K562 (cell line): ENCODE data around the gene PSPH. TPM values are rescaled to one million over a fixed set of nuclear protein-coding genes. Genes with fewer than 3 reads are reported as not detected.
"Not testable (repeated sequence)": the region's sequence is repeated elsewhere in the genome, so short reads cannot be mapped to it uniquely, and the experiment has no call there.

Source experiments
- ATAC-seq: fragments of 200-7000 bp; cut with Tn5 transposase; 3 replicates; pipeline ENCODE4 v1.9.1; 2020; ENCODE audit warnings: moderate library complexity
- BruUV-seq: library from RNA; stranded (reverse); fragments of 400-500 nt; replicated peaks from 2 replicates; lab custom pipeline; 2021; lab: Mats Ljungman, UMichigan
- CTCF ChIA-PET: fragments of 300-600 bp; formaldehyde crosslinking; extraction: SDS; loops from one replicate; lab custom pipeline; 2021; ENCODE audit warnings: low intra/inter-chr PET ratio; lab: Yijun Ruan, JAX
- POLR2A ChIA-PET: fragments of 300-600, 350-650 bp; sonication (Branson Sonifier 250); formaldehyde crosslinking; extraction: SDS; loops from one replicate; lab custom pipeline; 2021; ENCODE audit warnings: antibody characterized with exemption, inconsistent platforms; lab: Yijun Ruan, JAX
- DNase-seq, 4 experiments: peaks; one replicate each; pipeline versions ENCODE4 v3.0.0 to v3.0.0-alpha.2; 2011 to 2018; ENCODE audit warnings: low spot score in 3 of 4, mixed read lengths in 3 of 4; ENCODE audit errors: extremely low read depth in 1 of 4
- FAIRE-seq: peaks from 2 replicates; lab custom pipeline; 2011; peaks lifted over from hg19 to GRCh38; lab: Jason Lieb, UNC
- H2AFZ ChIP-seq: 2 replicates; pipeline ENCODE4 v1.6.0; 2011; ENCODE audit warnings: low read depth, low read length, control low read depth, inconsistent platforms
- H3K27ac ChIP-seq: fragments of 200-600 bp; 3 replicates; pipeline ENCODE4 v1.8.0; 2011; ENCODE audit warnings: low read depth, mild to moderate bottlenecking, control low read depth, inconsistent platforms, low read length, moderate library complexity, mixed read lengths; ENCODE audit errors: extremely low read depth
- H3K27me3 ChIP-seq, 2 experiments: fragments of 300-600 bp in 1 of 2; 2 replicates in 1 of 2; 3 replicates in 1 of 2; pipeline versions ENCODE4 v1.6.0 to v1.8.0; 2011; ENCODE audit warnings: inconsistent platforms in 2 of 2, low read length in 2 of 2, mild to moderate bottlenecking in 1 of 2, mixed read lengths in 1 of 2, moderate library complexity in 1 of 2; ENCODE audit not compliant: control insufficient read depth in 2 of 2, insufficient read depth in 2 of 2
- H3K36me3 ChIP-seq: fragments of 300-600 bp; 3 replicates; pipeline ENCODE4 v1.8.0; 2011; ENCODE audit warnings: mild to moderate bottlenecking, low read length, inconsistent platforms; ENCODE audit not compliant: control insufficient read depth, insufficient read depth
- H3K4me1 ChIP-seq, 2 experiments: fragments of 200-600 bp in 1 of 2; replicated peaks in 1 of 2; 2 replicates in 1 of 2; 3 replicates in 1 of 2; pipeline versions ENCODE4 v1.5.1 to v1.8.0; 2011; ENCODE audit warnings: inconsistent platforms in 2 of 2, low read length in 2 of 2, mild to moderate bottlenecking in 1 of 2, mixed read lengths in 1 of 2, moderate library complexity in 1 of 2; ENCODE audit not compliant: control insufficient read depth in 2 of 2, insufficient read depth in 2 of 2
- H3K4me2 ChIP-seq: 2 replicates; pipeline ENCODE4 v1.6.1; 2011; ENCODE audit warnings: low read length, control low read depth, inconsistent platforms, mixed read lengths; ENCODE audit not compliant: insufficient read depth
- H3K4me3 ChIP-seq: fragments of 200-600 bp; sonication (generic), shearing (Covaris generic); 2 replicates; pipeline ENCODE4 v1.5.1; 2016; ENCODE audit warnings: control low read depth, inconsistent platforms
- H3K79me2 ChIP-seq: fragments of 200-600 bp; 3 replicates; pipeline ENCODE4 v1.8.0; 2011; ENCODE audit warnings: low read length, inconsistent platforms; ENCODE audit not compliant: control insufficient read depth, insufficient read depth
- H3K9ac ChIP-seq, 2 experiments: 2 replicates each; pipeline versions ENCODE4 v1.6.0 to v1.6.1; 2011; ENCODE audit warnings: low read depth in 2 of 2, low read length in 2 of 2, control low read depth in 1 of 2, inconsistent platforms in 1 of 2, mild to moderate bottlenecking in 1 of 2, mixed read lengths in 1 of 2; ENCODE audit not compliant: insufficient read depth in 1 of 2
- H3K9me1 ChIP-seq: one replicate; pipeline ENCODE4 v1.6.0; 2011; ENCODE audit warnings: inconsistent platforms, mild to moderate bottlenecking, low read length, moderate library complexity; ENCODE audit not compliant: control insufficient read depth, insufficient read depth
- H3K9me3 ChIP-seq: replicated peaks from 2 replicates; pipeline ENCODE4 v1.5.1; 2011; ENCODE audit warnings: low read depth, low read length, inconsistent platforms; ENCODE audit not compliant: control insufficient read depth, insufficient read depth
- H4K20me1 ChIP-seq: replicated peaks from 2 replicates; pipeline ENCODE4 v1.6.1; 2011; ENCODE audit warnings: low read length, inconsistent platforms, mixed read lengths; ENCODE audit not compliant: control insufficient read depth, insufficient read depth
- ASH1L ChIP-seq: fragments of 450-650 bp; IDR thresholded peaks from 2 replicates; pipeline ENCODE4 v1.6.1; 2018; ENCODE audit warnings: borderline replicate concordance, mild to moderate bottlenecking, low read depth; ENCODE audit not compliant: partially characterized antibody
- CBX2 ChIP-seq: fragments of 200-600 bp; sonication (generic); IDR thresholded peaks from one replicate; pipeline ENCODE4 v1.6.1; 2012; ENCODE audit warnings: mild to moderate bottlenecking, low read length, inconsistent platforms; ENCODE audit not compliant: insufficient read depth, poor library complexity, severe bottlenecking
- DIDO1 ChIP-seq: fragments of 450-650 bp; IDR thresholded peaks from 2 replicates; pipeline ENCODE4 v1.6.1; 2016; ENCODE audit warnings: low read depth, missing biosample characterization, missing genetic modification characterization
- EZH2 ChIP-seq: IDR thresholded peaks from 2 replicates; pipeline ENCODE4 v1.6.1; 2012; ENCODE audit warnings: low read depth, mild to moderate bottlenecking, inconsistent platforms, low read length, borderline replicate concordance
- ZNF436 ChIP-seq: fragments of 250-450, 450-650 bp; sonication (Bioruptor Pico); formaldehyde crosslinking; IDR thresholded peaks from 2 replicates; pipeline ENCODE4 v1.7.0; 2020; ENCODE audit warnings: mild to moderate bottlenecking
- ZNF586 ChIP-seq: fragments of 450-650 bp; formaldehyde crosslinking; conservative IDR thresholded peaks from 2 replicates; pipeline ENCODE4 v1.4.0; 2020; ENCODE audit warnings: mild to moderate bottlenecking, moderate library complexity
- WGBS: fragments of 100-300 bp; shearing (Covaris generic); methylation state at CpG from one replicate; pipeline ENCODE4 v1.1.6; 2016; ENCODE audit warnings: low coverage, mixed read lengths; ENCODE audit not compliant: insufficient coverage; ENCODE audit errors: missing lambda C conversion rate; 5-methylcytosine and 5-hydroxymethylcytosine counted together
- in situ Hi-C: fragments of 300-500 bp; cut with MboI; formaldehyde crosslinking; loops from 4 replicates; pipeline ENCODE4 v1.15.0; 2018; ENCODE audit warnings: inconsistent platforms, mixed read lengths
- intact Hi-C: fragments of 100-400 bp; cut with micrococcal nuclease; formaldehyde crosslinking; loops from 2 replicates; pipeline ENCODE4 v1.14.2; 2022
- polyA plus RNA-seq, 8 experiments: library from polyadenylated mRNA; depleted of rRNA in 4 of 8; stranded (reverse) in 5 of 8; unstranded in 3 of 8; fragments of >200 nt; fragmentation: Nextera tagmentation in 2 of 8; fragmentation: Illumina TruSeq in 1 of 8; extraction: Ambion mirVana in 2 of 8; extraction: Trizol in 1 of 8; gene quantifications; 2 replicates each; pipeline versions ENCODE4 v1.2.1 to v1.2.3, GENCODE V29; 2011 to 2014; ENCODE audit warnings: inconsistent platforms in 1 of 8, missing spikeins in 1 of 8
- total RNA-seq, 7 experiments: library from RNA; depleted of rRNA in 6 of 7; stranded (reverse); fragments of >200 nt in 6 of 7; fragmentation: Illumina TruSeq in 2 of 7; extraction: Trizol in 2 of 7; gene quantifications; 2 replicates each; pipeline versions ENCODE4 v1.2.1 to v1.2.3, GENCODE V29; 2011 to 2021; ENCODE audit warnings: low replicate concordance in 1 of 7
- TF ChIP-seq, protein P1 (sequence below): sonication (generic); formaldehyde crosslinking; IDR thresholded peaks from 2 replicates; pipeline ENCODE4 v1.8.1; 2023; ENCODE audit warnings: mild to moderate bottlenecking, missing genetic modification reagents
- TF ChIP-seq, protein P2 (sequence below): fragments of 450-650 bp; formaldehyde crosslinking; conservative IDR thresholded peaks from 2 replicates; pipeline ENCODE4 v1.4.0; 2022; ENCODE audit warnings: mild to moderate bottlenecking, missing genetic modification characterization

Gene PSPH
- total and polyA plus RNA-seq, 9 of the 15 experiments (the other 6 are each of a cell fraction or from before 2014, with no cell fraction given) = 6.3 to 46.8 (median 20.2) TPM

DNA sequence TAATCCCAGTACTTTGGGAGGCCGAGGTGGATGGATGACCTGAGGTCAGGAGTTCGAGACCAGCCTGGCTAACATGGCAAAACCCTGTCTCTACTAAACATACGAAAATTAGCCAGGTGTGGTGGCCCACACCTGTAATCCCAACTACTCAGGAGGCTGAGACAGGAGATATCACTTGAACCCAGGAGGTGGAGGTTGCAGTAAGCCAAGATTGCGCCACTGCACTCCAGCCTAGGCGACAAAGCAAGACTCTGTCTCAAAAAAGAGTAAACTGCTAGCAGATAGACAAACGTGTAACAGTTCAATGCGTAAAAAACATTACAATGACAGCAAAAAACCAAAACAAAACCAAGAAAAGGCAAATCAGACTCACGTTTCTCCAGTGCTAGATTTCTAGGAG lies 19.7 kb downstream of the PSPH start:
- BruUV-seq, in situ Hi-C loops, H3K9me3 ChIP-seq, H2AFZ ChIP-seq, H3K27me3 ChIP-seq, FAIRE-seq, CTCF ChIA-PET, DNase-seq, H4K20me1 ChIP-seq, H3K4me3 ChIP-seq, H3K9ac ChIP-seq, H3K9me1 ChIP-seq, ATAC-seq, H3K79me2 ChIP-seq, H3K27ac ChIP-seq, H3K4me2 ChIP-seq, POLR2A ChIA-PET: not testable (repeated sequence)
- 73% methylated on average over 8 of the region's 8 CpGs for WGBS
- Histone ChIP-seq H3K36me3 (peaks cover 12% of the 10 kb centered on the region; the same call in 1 of the 3 replicates), H3K4me1 (peaks cover 3 to 11% of the 10 kb centered on the region in 2 experiments; a peak in 3 of 5 replicates)
- intact Hi-C loops = loop anchor here (5.0 kb wide), 1 partner anchor 36 kb away; no protein-coding TSS in a partner anchor

DNA sequence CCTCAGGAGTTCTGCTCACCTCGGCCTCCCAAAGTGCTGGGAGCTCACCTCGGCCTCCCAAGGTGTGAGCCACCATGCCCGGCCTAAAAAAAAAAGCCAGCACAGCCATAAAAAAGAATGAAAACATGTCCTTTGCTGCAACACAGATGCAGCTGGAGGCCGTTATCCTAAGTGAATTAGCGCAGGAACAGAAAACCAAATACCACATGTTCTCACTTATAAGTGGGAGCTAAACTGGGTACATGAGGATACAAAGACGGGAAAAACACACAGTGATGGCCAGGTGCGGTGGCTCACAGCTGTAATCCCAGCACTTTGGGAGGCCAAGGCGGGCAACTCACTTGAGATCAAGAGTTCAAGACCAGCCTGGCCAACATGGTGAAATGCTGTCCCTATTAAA lies 20.9 kb downstream of the PSPH start:
- WGBS = 95% methylated on average over 8 of the region's 8 CpGs
- CTCF ChIA-PET = no interaction called here
- TF ChIP-seq, protein P1, sequence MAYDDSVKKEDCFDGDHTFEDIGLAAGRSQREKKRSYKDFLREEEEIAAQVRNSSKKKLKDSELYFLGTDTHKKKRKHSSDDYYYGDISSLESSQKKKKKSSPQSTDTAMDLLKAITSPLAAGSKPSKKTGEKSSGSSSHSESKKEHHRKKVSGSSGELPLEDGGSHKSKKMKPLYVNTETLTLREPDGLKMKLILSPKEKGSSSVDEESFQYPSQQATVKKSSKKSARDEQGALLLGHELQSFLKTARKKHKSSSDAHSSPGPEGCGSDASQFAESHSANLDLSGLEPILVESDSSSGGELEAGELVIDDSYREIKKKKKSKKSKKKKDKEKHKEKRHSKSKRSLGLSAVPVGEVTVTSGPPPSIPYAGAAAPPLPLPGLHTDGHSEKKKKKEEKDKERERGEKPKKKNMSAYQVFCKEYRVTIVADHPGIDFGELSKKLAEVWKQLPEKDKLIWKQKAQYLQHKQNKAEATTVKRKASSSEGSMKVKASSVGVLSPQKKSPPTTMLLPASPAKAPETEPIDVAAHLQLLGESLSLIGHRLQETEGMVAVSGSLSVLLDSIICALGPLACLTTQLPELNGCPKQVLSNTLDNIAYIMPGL = no peak
- TF ChIP-seq EZH2 (no peak), ZNF436 (CRISPR knock-in tag) (no peak), DIDO1 (tag) (no peak), CBX2 (no peak), ASH1L (no peak), ZNF586 (CRISPR knock-in tag) (no peak)
- TF ChIP-seq, protein P2, sequence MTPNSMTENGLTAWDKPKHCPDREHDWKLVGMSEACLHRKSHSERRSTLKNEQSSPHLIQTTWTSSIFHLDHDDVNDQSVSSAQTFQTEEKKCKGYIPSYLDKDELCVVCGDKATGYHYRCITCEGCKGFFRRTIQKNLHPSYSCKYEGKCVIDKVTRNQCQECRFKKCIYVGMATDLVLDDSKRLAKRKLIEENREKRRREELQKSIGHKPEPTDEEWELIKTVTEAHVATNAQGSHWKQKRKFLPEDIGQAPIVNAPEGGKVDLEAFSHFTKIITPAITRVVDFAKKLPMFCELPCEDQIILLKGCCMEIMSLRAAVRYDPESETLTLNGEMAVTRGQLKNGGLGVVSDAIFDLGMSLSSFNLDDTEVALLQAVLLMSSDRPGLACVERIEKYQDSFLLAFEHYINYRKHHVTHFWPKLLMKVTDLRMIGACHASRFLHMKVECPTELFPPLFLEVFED (CRISPR knock-in tag) = no peak

More for the DNA sequence above, 20.9 kb downstream of the PSPH start:
- Histone ChIP-seq H3K4me3 (no peak overlapping the region), H3K4me2 (no peak overlapping the region), H3K27ac (no peak overlapping the region), H3K27me3 (no peaks in the 10 kb centered on the region), H3K36me3 (peaks cover 12% of the 10 kb centered on the region; the same call in 1 of the 3 replicates), H3K79me2 (no peaks in the 10 kb centered on the region), H3K9me3 (no peaks in the 10 kb centered on the region), H2AFZ (no peak overlapping the region), H3K4me1 (peaks cover 3 to 11% of the 10 kb centered on the region in 2 experiments; a peak in 3 of 5 replicates), H4K20me1 (no peaks in the 10 kb centered on the region), H3K9me1 (no peaks in the 10 kb centered on the region), H3K9ac (no peak overlapping the region)
- no peak for FAIRE-seq
- POLR2A ChIA-PET = interaction anchor here (1.4 kb wide), 1 partner anchor 10 kb away, joined by 3 read pairs; no protein-coding TSS in a partner anchor
- DNase-seq = no peak
- in situ Hi-C loops = no loop called here
- no peak for ATAC-seq
- intact Hi-C loops = loop anchor here (5.0 kb wide), 1 partner anchor 37 kb away; no protein-coding TSS in a partner anchor
- BruUV-seq = no TSS peak
